NCI-H2081 (cell line): ENCODE measurements around the gene MS4A12.
"Not testable (repeated sequence)": the region's sequence is repeated elsewhere in the genome, so short reads cannot be mapped to it uniquely, and the experiment has no call there.

ENCODE experiments used
- DNase-seq, 2 experiments: peaks; one replicate each; lab custom pipeline; 2025; lab: John Stamatoyannopoulos, UW

MS4A12 gene

GRCh38 chr11:60512651-60513225, 20.2 kb downstream of the MS4A12 start:
- DNase-seq: no peak

- DNase-seq: no peak
These were observed 21.2 kb downstream of the MS4A12 start for GRCh38 chr11:60513496-60514460.

DNA sequence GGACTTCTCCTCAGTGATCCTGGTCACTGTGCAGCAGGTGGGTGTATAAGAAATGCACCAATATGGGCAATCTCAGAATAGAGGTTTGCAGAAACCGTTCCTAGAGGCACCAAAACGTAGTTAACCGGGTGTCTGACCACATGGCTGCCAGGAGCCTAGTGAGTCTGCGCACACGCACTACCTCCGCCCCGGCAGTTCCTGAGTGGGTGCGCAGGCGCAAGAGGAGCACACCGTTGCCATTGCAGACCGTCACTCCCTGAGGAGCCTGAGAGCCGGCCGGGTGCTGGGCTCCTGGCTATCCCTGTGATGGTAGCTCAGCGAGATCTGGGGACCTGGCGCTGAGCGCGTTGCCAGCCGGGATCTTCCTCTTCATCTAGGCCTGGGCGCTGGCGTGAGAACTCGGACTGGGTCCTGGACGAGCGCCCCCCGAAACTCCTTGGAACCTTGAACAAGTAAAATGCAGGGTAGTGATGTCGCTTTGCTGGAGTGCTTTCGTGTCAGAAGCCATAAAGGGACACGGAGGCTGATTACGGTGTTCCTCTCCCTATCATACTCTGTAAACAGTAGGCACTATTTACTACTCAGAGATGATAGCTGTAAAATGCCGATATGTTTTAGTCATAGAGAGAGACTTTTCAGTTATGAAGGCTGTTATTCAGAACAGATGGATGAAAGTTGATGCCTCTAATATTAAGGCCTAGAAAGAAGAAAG, 22.7 kb downstream of the MS4A12 start, which contains the start of gene MS4A13:
TSS of gene MS4A13 (plus strand) at position 249 of the 712 bp plus-strand sequence. CDS start 2,692 bp downstream, outside the sequence.
- DNase-seq: no peak

GRCh38 chr11:60528465-60528864, 35.9 kb downstream of the MS4A12 start:
- DNase-seq: no peak

DNA sequence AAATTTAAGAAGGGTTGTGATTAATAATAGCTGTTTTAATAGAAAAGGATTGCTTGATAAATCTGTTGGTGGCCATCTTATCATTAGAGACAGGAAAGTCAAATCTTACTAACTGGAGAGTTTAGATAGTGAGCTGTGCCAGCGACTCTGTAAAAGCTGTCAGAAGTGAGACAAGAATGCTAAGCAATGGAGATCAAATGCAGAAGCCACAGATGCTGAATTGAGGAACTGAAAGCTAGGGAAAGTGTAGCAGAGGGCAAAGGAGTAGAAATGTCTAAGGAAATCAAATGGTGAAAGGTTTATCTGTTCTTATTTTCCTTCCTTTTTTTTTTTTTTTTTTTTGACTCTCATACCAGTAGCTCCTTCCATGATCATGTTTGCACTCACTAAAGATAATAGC, 36.4 kb downstream of the MS4A12 start:
- no peak for DNase-seq

DNA sequence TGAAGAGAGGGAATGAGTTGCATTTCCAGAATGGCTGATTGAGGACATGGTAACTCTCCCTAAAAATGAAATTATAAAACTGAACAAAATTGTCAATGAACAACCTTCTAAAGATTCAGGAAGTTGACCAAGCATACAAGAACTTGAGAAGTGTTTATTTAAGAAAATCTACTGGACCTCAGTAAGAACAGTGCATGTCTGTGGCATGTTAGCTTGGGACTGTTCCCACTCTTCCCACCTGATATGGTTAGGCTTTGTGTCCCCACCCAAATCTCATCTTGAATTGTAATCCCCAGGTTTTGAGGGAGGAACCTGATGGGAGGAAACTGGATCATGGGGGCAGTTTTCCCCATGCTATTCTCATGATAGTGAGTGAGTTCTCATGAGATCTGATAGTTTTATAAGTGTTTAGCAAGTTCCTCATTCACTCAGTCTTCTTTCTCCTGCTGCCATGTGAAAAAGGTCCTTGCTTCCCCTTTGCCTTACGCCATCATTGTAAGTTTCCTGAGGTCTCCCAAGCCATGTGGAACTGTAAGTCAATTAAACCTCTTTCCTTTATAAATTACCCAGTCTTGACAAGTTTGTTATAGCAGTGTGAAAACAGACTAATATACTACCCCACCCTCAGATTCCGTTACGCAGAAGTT, 38.0 kb downstream of the MS4A12 start:
- no peak for DNase-seq

GRCh38 chr11:60532383-60532782, 39.8 kb downstream of the MS4A12 start:
- DNase-seq: not testable (repeated sequence)

DNA sequence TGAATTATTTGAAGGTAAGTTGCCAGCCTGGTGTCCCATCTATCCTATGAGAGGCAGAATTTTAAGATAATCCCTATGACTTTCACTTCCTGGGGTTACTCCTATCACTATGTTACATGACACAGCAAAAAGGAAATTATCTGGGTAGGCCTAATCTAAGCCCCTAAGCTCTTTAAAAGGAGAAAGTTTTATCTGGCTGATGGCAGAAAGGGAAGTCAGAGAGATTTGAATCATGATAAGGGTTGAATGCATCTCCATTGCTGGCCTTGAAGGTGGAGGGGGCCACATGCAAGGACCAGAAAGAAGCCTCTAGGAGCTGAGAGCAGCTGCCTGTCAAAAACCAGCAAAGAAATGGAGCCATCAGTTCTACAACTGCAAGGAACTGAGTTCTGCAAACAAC, 46.0 kb downstream of the MS4A12 start:
- DNase-seq: not testable (repeated sequence)

DNA sequence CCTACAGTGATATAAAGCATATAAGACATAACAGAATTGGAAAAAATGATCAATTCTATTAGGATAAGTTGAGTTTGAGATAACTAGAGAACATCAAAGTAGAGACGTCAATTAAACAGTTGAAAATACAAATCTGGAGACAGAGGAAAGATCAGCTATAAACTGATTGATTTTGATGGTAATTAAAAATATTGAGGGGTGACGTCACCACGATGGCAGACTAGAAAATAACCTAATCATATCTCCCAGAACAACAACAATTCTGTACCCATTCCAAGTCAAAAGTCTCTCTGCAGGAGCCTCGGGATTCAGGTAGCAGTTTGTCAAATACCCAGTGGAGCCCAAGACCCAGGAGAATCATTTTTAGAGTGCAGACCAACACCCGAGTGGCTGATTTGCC, 51.5 kb downstream of the MS4A12 start:
- no peak for DNase-seq
